OCI-LY1 (cell line): ENCODE data around the gene SPRING1.
A peak's percentile ranks its signal among the peaks of the same experiment; 100 is the strongest.

Source experiments
- H2AFZ ChIP-seq: fragments of 200-600 bp; sonication (generic), shearing (Covaris generic); 2 replicates; pipeline ENCODE4 v1.6.0; 2014; ENCODE audit warnings: antibody characterized with exemption, mild to moderate bottlenecking, low read length
- H3F3A ChIP-seq: fragments of 200-600 bp; sonication (generic), shearing (Covaris generic); 2 replicates; pipeline ENCODE4 v1.6.0; 2014; ENCODE audit warnings: mild to moderate bottlenecking, antibody characterized with exemption, low read length, moderate library complexity; ENCODE audit not compliant: insufficient read depth
- H3K27ac ChIP-seq: fragments of 200-600 bp; sonication (generic); 2 replicates; pipeline ENCODE4 v1.5.1; 2014; ENCODE audit warnings: low read length, mixed run types, mild to moderate bottlenecking, low read depth; ENCODE audit not compliant: poor library complexity, severe bottlenecking
- H3K27me3 ChIP-seq: fragments of 200-600 bp; sonication (generic); 2 replicates; pipeline ENCODE4 v1.6.0; 2014; ENCODE audit warnings: antibody characterized with exemption, mild to moderate bottlenecking, low read length, moderate library complexity; ENCODE audit not compliant: insufficient read depth
- H3K36me3 ChIP-seq: fragments of 200-600 bp; sonication (generic); 2 replicates; pipeline ENCODE4 v1.6.1; 2014; ENCODE audit warnings: mild to moderate bottlenecking, antibody characterized with exemption, low read length, moderate library complexity, mixed read lengths; ENCODE audit not compliant: insufficient read depth
- H3K4me1 ChIP-seq: fragments of 200-600 bp; sonication (generic); 2 replicates; pipeline ENCODE4 v1.5.1; 2014; ENCODE audit warnings: mild to moderate bottlenecking, low read length, moderate library complexity; ENCODE audit not compliant: insufficient read depth, severe bottlenecking
- H3K4me2 ChIP-seq: fragments of 200-600 bp; sonication (generic), shearing (Covaris generic); 2 replicates; pipeline ENCODE4 v1.6.1; 2014; ENCODE audit warnings: low read length
- H3K4me3 ChIP-seq: fragments of 200-600 bp; sonication (generic); 2 replicates; pipeline ENCODE4 v1.5.1; 2014; ENCODE audit warnings: low read length, low read depth, mild to moderate bottlenecking, mixed read lengths; ENCODE audit not compliant: poor library complexity, severe bottlenecking
- H3K79me2 ChIP-seq: fragments of 200-600 bp; shearing (Covaris generic); 2 replicates; pipeline ENCODE4 v1.6.1; 2016; ENCODE audit warnings: mixed run types, low read length, mixed read lengths; ENCODE audit not compliant: insufficient read depth
- H3K9ac ChIP-seq: fragments of 200-600 bp; sonication (generic), shearing (Covaris generic); 2 replicates; pipeline ENCODE4 v1.6.1; 2014; ENCODE audit warnings: mild to moderate bottlenecking, low read length, mixed read lengths
- H3K9me2 ChIP-seq: fragments of 200-600 bp; sonication (generic), shearing (Covaris generic); 2 replicates; pipeline ENCODE4 v1.6.1; 2014; ENCODE audit warnings: low read depth, mild to moderate bottlenecking, low read length, mixed read lengths
- H3K9me3 ChIP-seq: fragments of 200-600 bp; shearing (Covaris generic); 2 replicates; pipeline ENCODE4 v1.6.1; 2014; ENCODE audit warnings: low read length, mixed read lengths
- H4K20me1 ChIP-seq: fragments of 200-600 bp; sonication (generic), shearing (Covaris generic); 2 replicates; pipeline ENCODE4 v1.6.0; 2016; ENCODE audit warnings: mild to moderate bottlenecking, low read length; ENCODE audit not compliant: insufficient read depth
- EZH2 ChIP-seq: fragments of 200-600 bp; sonication (generic), shearing (Covaris generic); IDR thresholded peaks from 2 replicates; pipeline ENCODE4 v1.8.0; 2017; ENCODE audit warnings: borderline replicate concordance, mixed run types, mild to moderate bottlenecking, antibody characterized with exemption, low read length, moderate library complexity, mixed read lengths
- TF ChIP-seq, protein P1 (sequence below): fragments of 200-600 bp; sonication (generic), shearing (Covaris generic); IDR thresholded peaks from 2 replicates; pipeline ENCODE4 v1.5.1; 2017; ENCODE audit warnings: mild to moderate bottlenecking, antibody characterized with exemption, low read length, moderate library complexity, mixed read lengths

Gene SPRING1

GRCh38 chr12:116698116-116698515 lies 39.8 kb downstream of the SPRING1 start:
- Histone ChIP-seq H3K36me3 (no peaks in the 10 kb centered on the region), H3F3A (no peaks in the 10 kb centered on the region), H3K9ac (no peak overlapping the region), H3K9me2 (no peaks in the 10 kb centered on the region), H3K79me2 (no peaks in the 10 kb centered on the region), H3K9me3 (no peaks in the 10 kb centered on the region), H3K4me1 (peaks cover 26% of the 10 kb centered on the region), H2AFZ (no peak overlapping the region), H3K27me3 (0 out of 2 replicates have a peak, but pooled peaks cover 4% of the 10 kb centered on the region), H4K20me1 (no peaks in the 10 kb centered on the region), H3K4me2 (no peak overlapping the region), H3K4me3 (no peak overlapping the region), H3K27ac (no peak overlapping the region)
- TF ChIP-seq EZH2: no peak
- TF ChIP-seq, protein P1, sequence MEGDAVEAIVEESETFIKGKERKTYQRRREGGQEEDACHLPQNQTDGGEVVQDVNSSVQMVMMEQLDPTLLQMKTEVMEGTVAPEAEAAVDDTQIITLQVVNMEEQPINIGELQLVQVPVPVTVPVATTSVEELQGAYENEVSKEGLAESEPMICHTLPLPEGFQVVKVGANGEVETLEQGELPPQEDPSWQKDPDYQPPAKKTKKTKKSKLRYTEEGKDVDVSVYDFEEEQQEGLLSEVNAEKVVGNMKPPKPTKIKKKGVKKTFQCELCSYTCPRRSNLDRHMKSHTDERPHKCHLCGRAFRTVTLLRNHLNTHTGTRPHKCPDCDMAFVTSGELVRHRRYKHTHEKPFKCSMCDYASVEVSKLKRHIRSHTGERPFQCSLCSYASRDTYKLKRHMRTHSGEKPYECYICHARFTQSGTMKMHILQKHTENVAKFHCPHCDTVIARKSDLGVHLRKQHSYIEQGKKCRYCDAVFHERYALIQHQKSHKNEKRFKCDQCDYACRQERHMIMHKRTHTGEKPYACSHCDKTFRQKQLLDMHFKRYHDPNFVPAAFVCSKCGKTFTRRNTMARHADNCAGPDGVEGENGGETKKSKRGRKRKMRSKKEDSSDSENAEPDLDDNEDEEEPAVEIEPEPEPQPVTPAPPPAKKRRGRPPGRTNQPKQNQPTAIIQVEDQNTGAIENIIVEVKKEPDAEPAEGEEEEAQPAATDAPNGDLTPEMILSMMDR: no peak

GRCh38 chr12:116697716-116698115 lies 40.2 kb downstream of the SPRING1 start:
- H3K9ac ChIP-seq: no peak overlapping the region
- no peak overlapping the region for H3K4me2 ChIP-seq
- TF ChIP-seq, protein P1: no peak
- no peak for TF ChIP-seq EZH2
- H3K9me3 ChIP-seq: no peaks in the 10 kb centered on the region
- H4K20me1 ChIP-seq: no peaks in the 10 kb centered on the region
- H3K79me2 ChIP-seq: no peaks in the 10 kb centered on the region
- H3K4me3 ChIP-seq: no peak overlapping the region
- no peak overlapping the region for H2AFZ ChIP-seq
- 0 out of 2 replicates have a peak, but pooled peaks cover 4% of the 10 kb centered on the region for H3K27me3 ChIP-seq
- peaks cover 30% of the 10 kb centered on the region for H3K4me1 ChIP-seq
- H3K36me3 ChIP-seq: no peaks in the 10 kb centered on the region
- H3K9me2 ChIP-seq: no peaks in the 10 kb centered on the region
- no peaks in the 10 kb centered on the region for H3F3A ChIP-seq
- H3K27ac ChIP-seq: no peak overlapping the region

DNA sequence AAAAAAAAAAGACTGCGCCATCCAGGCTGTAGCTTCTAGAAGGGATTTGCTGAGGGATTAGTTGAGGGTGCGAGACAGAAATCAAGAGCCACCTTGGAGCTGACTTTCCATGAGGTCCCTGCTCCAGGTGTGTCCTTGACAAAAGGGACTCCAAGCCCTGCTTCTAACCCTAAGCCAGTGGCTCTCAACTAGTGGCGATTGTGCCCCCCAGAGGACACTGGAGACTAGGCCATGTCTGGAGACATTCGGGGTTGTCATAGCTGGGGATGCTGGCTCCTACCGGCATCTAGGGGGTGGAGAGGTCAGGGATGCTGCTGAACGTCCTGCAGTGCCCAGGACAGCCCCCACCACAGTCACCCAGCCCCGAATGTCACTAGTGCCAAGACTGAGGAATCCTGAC lies 40.6 kb downstream of the SPRING1 start:
- Histone ChIP-seq H2AFZ (no peak overlapping the region), H3K27ac (no peak overlapping the region), H3K4me1 (peaks cover 31% of the 10 kb centered on the region), H4K20me1 (no peaks in the 10 kb centered on the region), H3K4me2 (no peak overlapping the region), H3K79me2 (no peaks in the 10 kb centered on the region), H3K4me3 (no peak overlapping the region), H3K9ac (no peak overlapping the region), H3K36me3 (no peaks in the 10 kb centered on the region), H3K9me3 (no peaks in the 10 kb centered on the region), H3F3A (no peaks in the 10 kb centered on the region), H3K9me2 (no peaks in the 10 kb centered on the region), H3K27me3 (0 out of 2 replicates have a peak, but pooled peaks cover 4% of the 10 kb centered on the region)
- TF ChIP-seq EZH2: no peak
- TF ChIP-seq, protein P1: peak; percentile 48
